ENCODE measurements around the gene PLXNB1. TPM values are rescaled to one million over a fixed set of nuclear protein-coding genes. Genes with fewer than 3 reads are reported as not detected.

The PLXNB1 gene
- total and polyA plus RNA-seq, 2 experiments from 2014 or later: 49.0 to 144 TPM

GRCh38 chr3:48411606-48412374, 18.1 kb downstream of the PLXNB1 start:
- no peaks in the 10 kb centered on the region for H3F3A ChIP-seq (replicated peaks; ENCODE audit: low read depth)
- H3K36me3 ChIP-seq (ENCODE audit: insufficient read depth): peaks cover 15% of the 10 kb centered on the region; the same call in 1 of the 2 replicates
- no peak overlapping the region for H3K4me3 Mint-ChIP-seq
- no peak overlapping the region for H3K27ac Mint-ChIP-seq
- no peak overlapping the region for H3K27ac ChIP-seq (ENCODE audit: low read depth)
- no peak overlapping the region for H2AFZ ChIP-seq
- ATAC-seq (no peak), DNase-seq (ENCODE audit: low spot score) (no peak)
- no peaks in the 10 kb centered on the region; the same call in 1 of the 2 replicates for H4K20me1 ChIP-seq (replicated peaks; ENCODE audit: insufficient read depth)
- H3K4me3 ChIP-seq: no peak overlapping the region
- H3K9me2 ChIP-seq (ENCODE audit: insufficient read depth): no peaks in the 10 kb centered on the region
- H3K27me3 ChIP-seq (ENCODE audit: insufficient read depth): no peaks in the 10 kb centered on the region
- H3K27me3 Mint-ChIP-seq (ENCODE audit: insufficient read depth, low read depth, poor library complexity): peaks cover 26% of the 10 kb centered on the region
- TF ChIP-seq ZNF462 (CRISPR knock-in tag; IDR thresholded peaks at IDR 0.05) (no peak), POLR2AphosphoS5 (IDR thresholded peaks at IDR 0.05; ENCODE audit: low read depth) (no peak), JUNB (IDR thresholded peaks at IDR 0.05; ENCODE audit: unreplicated experiment) (no peak), EZH2phosphoT487 (IDR thresholded peaks at IDR 0.05; ENCODE audit: unreplicated experiment) (no peak), ZNF114 (CRISPR knock-in tag; IDR thresholded peaks at IDR 0.05) (no peak), NANOG (IDR thresholded peaks at IDR 0.05; ENCODE audit: borderline replicate concordance) (no peak), CREB1 (CRISPR knock-in tag; IDR thresholded peaks at IDR 0.05; ENCODE audit: low read depth) (no peak), ETS1 (IDR thresholded peaks at IDR 0.05) (no peak), STAT1 (IDR thresholded peaks at IDR 0.05; ENCODE audit: unreplicated experiment) (no peak), EZH2 (IDR thresholded peaks at IDR 0.05; ENCODE audit: low read depth, unreplicated experiment) (no peak), ZNF331 (CRISPR knock-in tag; IDR thresholded peaks at IDR 0.05; ENCODE audit: low read depth) (no peak), REST (IDR thresholded peaks at IDR 0.05; ENCODE audit: unreplicated experiment) (no peak), CTCF (conservative IDR thresholded peaks at IDR 0.05; ENCODE audit: low read depth in 2 of 2) (no peak)
- H3K4me1 ChIP-seq (ENCODE audit: insufficient read depth): no peaks in the 10 kb centered on the region
- H3K9me3 Mint-ChIP-seq: no peaks in the 10 kb centered on the region
- H3K4me2 ChIP-seq: no peak overlapping the region
- H3K79me2 ChIP-seq (replicated peaks; ENCODE audit: insufficient read depth): no peaks in the 10 kb centered on the region
- H3K4me1 Mint-ChIP-seq: no peaks in the 10 kb centered on the region
- peaks cover 95% of the 10 kb centered on the region for H3K36me3 Mint-ChIP-seq (ENCODE audit: low read depth)

All from GM23338 (cell line).